Endothelial cell of hepatic sinusoid (primary cell): Measurements from ENCODE around the gene MAP2K6.

Source experiments
- in situ Hi-C: cut with HindIII; loops from 2 replicates; pipeline ENCODE4 v1.10.0; 2017; ENCODE audit warnings: low sequenced_read_pairs

The MAP2K6 gene

GRCh38 chr17:69567130-69567529, 152.6 kb downstream of the MAP2K6 start:
- in situ Hi-C loops, result no loop called here

- in situ Hi-C loops, result no loop called here
Observed at GRCh38 chr17:69572747-69573146, 158.2 kb downstream of the MAP2K6 start.

GRCh38 chr17:69573396-69573795, 158.9 kb downstream of the MAP2K6 start:
- in situ Hi-C loops, result no loop called here

GRCh38 chr17:69574257-69575197, 160.0 kb downstream of the MAP2K6 start:
- in situ Hi-C loops, result no loop called here

- in situ Hi-C loops, result no loop called here
Observed at GRCh38 chr17:69575346-69575761, 160.9 kb downstream of the MAP2K6 start.

GRCh38 chr17:69577098-69577497, 162.6 kb downstream of the MAP2K6 start:
- in situ Hi-C loops, result no loop called here

GRCh38 chr17:69578385-69578936, 164.0 kb downstream of the MAP2K6 start:
- in situ Hi-C loops, result no loop called here

- in situ Hi-C loops, result no loop called here
Observed at GRCh38 chr17:69579961-69580677, 165.6 kb downstream of the MAP2K6 start.

GRCh38 chr17:69581061-69581961, 166.8 kb downstream of the MAP2K6 start:
- in situ Hi-C loops, result no loop called here

GRCh38 chr17:69588316-69588715, 173.8 kb downstream of the MAP2K6 start:
- in situ Hi-C loops, result no loop called here

GRCh38 chr17:69588827-69589239, 174.3 kb downstream of the MAP2K6 start:
- in situ Hi-C loops, result no loop called here

- in situ Hi-C loops, result no loop called here
Observed at GRCh38 chr17:69590671-69591070, 176.2 kb downstream of the MAP2K6 start.

- in situ Hi-C loops, result no loop called here
Observed at GRCh38 chr17:69592692-69593350, 178.3 kb downstream of the MAP2K6 start.

GRCh38 chr17:69593351-69593715, 178.8 kb downstream of the MAP2K6 start:
- in situ Hi-C loops, result no loop called here

GRCh38 chr17:69593716-69594115, 179.2 kb downstream of the MAP2K6 start:
- in situ Hi-C loops, result no loop called here

- in situ Hi-C loops, result no loop called here
Observed at GRCh38 chr17:69594641-69595040, 180.1 kb downstream of the MAP2K6 start.

GRCh38 chr17:69596141-69596540, 181.6 kb downstream of the MAP2K6 start:
- in situ Hi-C loops, result no loop called here

GRCh38 chr17:69597898-69598692, 183.6 kb downstream of the MAP2K6 start:
- in situ Hi-C loops, result no loop called here

GRCh38 chr17:69602972-69603371, 188.5 kb downstream of the MAP2K6 start:
- in situ Hi-C loops, result no loop called here
